NB4 (cell line): Measurements from ENCODE around the gene DACT1.

Experiments used
- DNase-seq: peaks from one replicate; pipeline ENCODE4 v3.0.0; 2010; ENCODE audit warnings: low read depth
- H3K4me3 ChIP-seq: one replicate; pipeline ENCODE4 v1.5.1; 2011; ENCODE audit warnings: mild to moderate bottlenecking, low read depth, low read length, moderate library complexity
- MYC ChIP-seq: IDR thresholded peaks from 2 replicates; pipeline ENCODE4 v1.6.1; 2011; ENCODE audit warnings: low read depth, low read length
- POLR2A ChIP-seq: IDR thresholded peaks from 2 replicates; pipeline ENCODE4 v1.6.1; 2011; ENCODE audit warnings: mild to moderate bottlenecking; ENCODE audit not compliant: insufficient read length; ENCODE audit errors: extremely low read depth
- TF ChIP-seq, protein P1 (sequence below): IDR thresholded peaks from 2 replicates; pipeline ENCODE4 v1.6.1; 2011; ENCODE audit warnings: low read depth, low read length
- TF ChIP-seq, protein P2 (sequence below): IDR thresholded peaks from one replicate; pipeline ENCODE4 v1.5.1; 2012; ENCODE audit warnings: low read depth, low read length

Gene DACT1

DNA sequence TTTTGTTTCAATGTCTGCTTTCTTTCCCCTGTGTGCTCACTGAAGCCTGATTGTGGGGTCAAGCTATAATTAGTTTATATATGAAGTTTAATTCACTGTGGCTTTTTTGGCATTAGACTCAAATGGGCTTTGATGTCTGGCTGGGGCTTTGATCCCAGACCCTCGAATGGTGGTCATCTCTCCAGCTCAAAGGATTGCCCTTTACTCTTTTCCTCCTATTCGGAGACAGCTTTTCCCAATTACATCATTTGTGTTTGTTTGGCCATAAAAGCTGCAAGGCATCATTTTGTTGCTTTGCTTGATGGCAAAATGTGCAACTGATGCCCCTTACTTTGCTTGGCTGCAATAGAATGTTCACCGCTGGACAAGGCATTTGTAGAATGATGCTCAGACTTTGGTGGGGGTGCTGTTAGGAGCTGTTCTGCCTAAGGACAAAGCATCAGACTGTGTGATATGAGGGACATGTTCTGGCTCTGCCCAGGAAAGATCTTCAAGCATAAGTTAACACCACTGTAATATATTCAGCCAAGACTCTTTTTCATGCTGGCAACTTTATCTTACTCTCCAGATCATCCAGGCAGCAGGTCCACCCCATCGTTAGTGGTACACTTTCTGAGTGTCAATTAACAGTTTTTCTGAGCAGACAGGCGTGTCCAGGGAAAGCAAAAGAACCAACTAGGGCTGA is 3.2 kb upstream of the DACT1 start:
- no peak for TF ChIP-seq MYC
- TF ChIP-seq, protein P1, sequence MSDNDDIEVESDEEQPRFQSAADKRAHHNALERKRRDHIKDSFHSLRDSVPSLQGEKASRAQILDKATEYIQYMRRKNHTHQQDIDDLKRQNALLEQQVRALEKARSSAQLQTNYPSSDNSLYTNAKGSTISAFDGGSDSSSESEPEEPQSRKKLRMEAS = no peak
- TF ChIP-seq, protein P2, sequence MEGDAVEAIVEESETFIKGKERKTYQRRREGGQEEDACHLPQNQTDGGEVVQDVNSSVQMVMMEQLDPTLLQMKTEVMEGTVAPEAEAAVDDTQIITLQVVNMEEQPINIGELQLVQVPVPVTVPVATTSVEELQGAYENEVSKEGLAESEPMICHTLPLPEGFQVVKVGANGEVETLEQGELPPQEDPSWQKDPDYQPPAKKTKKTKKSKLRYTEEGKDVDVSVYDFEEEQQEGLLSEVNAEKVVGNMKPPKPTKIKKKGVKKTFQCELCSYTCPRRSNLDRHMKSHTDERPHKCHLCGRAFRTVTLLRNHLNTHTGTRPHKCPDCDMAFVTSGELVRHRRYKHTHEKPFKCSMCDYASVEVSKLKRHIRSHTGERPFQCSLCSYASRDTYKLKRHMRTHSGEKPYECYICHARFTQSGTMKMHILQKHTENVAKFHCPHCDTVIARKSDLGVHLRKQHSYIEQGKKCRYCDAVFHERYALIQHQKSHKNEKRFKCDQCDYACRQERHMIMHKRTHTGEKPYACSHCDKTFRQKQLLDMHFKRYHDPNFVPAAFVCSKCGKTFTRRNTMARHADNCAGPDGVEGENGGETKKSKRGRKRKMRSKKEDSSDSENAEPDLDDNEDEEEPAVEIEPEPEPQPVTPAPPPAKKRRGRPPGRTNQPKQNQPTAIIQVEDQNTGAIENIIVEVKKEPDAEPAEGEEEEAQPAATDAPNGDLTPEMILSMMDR = no peak
- no peak for TF ChIP-seq POLR2A
- no peak for DNase-seq
- H3K4me3 ChIP-seq = no peak overlapping the region

DNA sequence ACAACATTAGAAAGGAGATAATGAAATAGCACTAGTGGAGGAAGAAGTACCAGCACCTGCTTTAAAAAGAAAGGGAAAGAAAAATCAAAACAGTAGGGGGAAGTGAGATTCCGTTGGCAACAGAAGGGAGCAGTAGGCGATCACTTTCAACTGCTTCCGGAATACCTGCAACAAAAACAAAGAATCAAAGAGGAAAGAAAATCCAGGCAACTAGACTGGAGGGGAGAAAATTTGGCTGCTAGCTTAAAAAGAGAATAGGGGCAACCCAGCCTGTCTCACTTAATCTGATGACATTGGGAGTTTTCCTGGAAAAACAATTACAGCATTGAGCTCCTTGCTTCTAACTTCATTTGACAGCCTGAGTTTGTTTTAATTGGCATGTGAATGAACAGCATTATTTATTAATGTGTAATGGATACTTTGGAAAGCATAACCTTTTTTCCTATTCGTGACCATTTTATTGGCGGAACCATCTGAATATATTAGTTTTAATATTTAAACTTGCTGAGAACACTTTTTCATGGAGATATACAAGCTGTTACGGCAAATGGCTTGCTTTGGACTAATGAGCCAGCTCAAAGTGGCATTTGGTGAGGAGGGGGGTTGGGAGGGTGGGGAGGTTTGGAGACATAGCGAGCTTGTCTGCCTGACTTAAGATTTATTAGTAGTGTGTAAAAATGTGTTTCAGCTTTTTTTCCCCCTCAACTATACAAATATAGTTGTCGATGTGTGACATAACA is 2.5 kb upstream of the DACT1 start:
- H3K4me3 ChIP-seq = no peak overlapping the region
- no peak for DNase-seq
- TF ChIP-seq MYC (no peak), POLR2A (no peak)
- TF ChIP-seq, protein P2 = no peak
- TF ChIP-seq, protein P1 = no peak

DNA sequence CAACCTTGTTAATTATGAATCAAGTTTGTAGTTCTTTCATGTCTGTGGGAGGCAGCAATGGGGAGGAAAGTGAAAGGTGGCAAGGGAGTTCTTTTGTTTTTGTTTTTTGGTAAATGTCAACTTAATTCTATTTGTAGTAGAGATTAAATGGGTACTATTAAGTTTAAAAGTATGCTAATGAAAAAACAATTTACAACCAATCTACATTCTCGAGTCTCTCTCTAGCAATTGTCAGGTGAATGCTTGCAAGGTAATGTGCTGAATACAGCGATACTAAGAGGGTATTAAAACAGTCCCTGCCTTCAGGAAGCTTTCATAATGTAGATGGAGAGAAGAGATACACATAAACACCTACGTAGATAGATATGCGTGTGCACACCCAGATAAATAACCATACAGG is 1.6 kb upstream of the DACT1 start:
- DNase-seq = no peak
- H3K4me3 ChIP-seq = no peak overlapping the region
- TF ChIP-seq, protein P1 = no peak
- TF ChIP-seq, protein P2 = no peak
- no peak for TF ChIP-seq MYC

DNA sequence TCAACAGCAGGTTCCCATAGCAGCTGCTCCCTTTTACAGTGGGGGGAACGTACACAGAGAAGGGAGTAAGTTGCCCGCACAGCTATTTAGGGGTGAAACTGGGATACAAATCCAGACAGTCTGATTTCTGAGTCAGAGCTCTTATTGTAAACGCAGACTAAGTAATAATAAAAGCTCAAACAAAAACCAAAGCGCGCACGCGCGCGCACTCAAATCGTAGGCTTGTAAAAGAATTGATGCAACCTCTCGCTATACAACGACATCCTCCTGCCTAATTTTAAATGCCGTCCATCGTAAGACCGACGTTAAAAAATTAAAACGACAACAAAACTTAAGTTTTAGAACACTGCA is 747 bp upstream of the DACT1 start:
- DNase-seq = peak; percentile 29
- TF ChIP-seq, protein P1 = no peak
- TF ChIP-seq, protein P2 = no peak
- no peak for TF ChIP-seq POLR2A
- TF ChIP-seq MYC = no peak
- peak overlapping the region; percentile 41 for H3K4me3 ChIP-seq

DNA sequence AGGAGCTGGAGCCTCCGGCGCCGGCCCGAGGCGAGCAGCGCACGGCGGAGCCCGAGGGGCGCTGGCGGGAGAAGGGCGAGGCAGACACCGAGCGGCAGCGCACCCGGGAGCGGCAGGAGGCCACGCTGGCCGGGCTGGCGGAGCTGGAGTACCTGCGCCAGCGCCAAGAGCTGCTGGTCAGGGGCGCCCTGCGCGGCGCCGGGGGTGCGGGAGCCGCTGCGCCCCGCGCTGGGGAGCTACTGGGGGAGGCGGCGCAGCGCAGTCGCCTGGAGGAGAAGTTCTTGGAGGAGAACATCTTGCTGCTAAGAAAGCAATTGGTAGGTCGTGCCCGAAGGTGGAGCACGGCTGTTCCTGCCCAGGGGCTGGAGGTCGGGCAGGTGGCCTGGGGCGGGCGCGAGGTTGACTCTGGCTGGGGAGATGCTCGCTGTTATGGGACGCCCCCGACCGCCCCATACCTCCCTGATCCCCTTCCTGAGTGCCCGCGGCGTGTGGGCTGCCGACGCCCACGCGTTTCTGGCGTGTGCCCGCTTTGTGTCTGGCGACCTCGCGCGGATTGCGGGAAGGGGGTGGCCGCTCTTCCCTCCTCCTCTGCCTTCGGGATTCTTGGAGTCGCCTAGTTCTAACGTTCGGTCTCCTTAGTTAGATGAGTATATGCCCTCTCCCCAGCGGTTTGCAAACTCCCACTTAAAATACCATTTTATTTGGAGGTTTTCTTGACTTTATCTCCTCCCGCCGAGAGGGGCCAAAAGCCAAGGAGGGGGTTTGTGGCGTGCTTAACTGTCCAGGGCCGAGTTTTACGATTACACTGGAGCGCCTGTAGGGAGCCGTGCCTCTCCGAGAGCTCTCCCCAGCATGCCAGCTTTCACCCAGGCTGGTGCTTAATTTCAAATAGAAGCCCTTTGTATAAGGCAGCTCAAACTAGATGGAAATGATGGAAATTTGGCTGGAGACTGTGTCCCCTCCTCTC is 752 bp downstream of the DACT1 start:
- TF ChIP-seq, protein P1 = no peak
- TF ChIP-seq, protein P2 = no peak
- TF ChIP-seq POLR2A (no peak), MYC (no peak)
- peak; percentile 2 for DNase-seq
- no peak overlapping the region for H3K4me3 ChIP-seq
